GM12878 (cell line): Measurements from ENCODE around the gene CBARP. TPM values are rescaled to one million over a fixed set of nuclear protein-coding genes. Genes with fewer than 3 reads are reported as not detected.

Experiments used
- ASH2L ChIP-seq: fragments of 300-600, 200-600 bp; sonication (generic); IDR thresholded peaks from 2 replicates; pipeline ENCODE4 v1.6.1; 2017; ENCODE audit warnings: low read depth, mild to moderate bottlenecking, borderline replicate concordance
- BCL3 ChIP-seq: IDR thresholded peaks from 2 replicates; pipeline ENCODE4 v1.6.1; 2011; ENCODE audit warnings: borderline replicate concordance, low read depth, mild to moderate bottlenecking, moderate library complexity, low read length; ENCODE audit not compliant: insufficient read depth, poor library complexity, severe bottlenecking
- E2F4 ChIP-seq: IDR thresholded peaks from 2 replicates; pipeline ENCODE4 v1.6.1; 2012; ENCODE audit warnings: low read depth, low read length, improper control_type of control experiment
- EED ChIP-seq: sonication (generic); IDR thresholded peaks from 2 replicates; pipeline ENCODE4 v1.6.1; 2016; ENCODE audit warnings: antibody characterized with exemption, low read depth
- EGR1 ChIP-seq, 2 experiments: IDR thresholded peaks; 1 replicate in 1 of 2; 2 replicates in 1 of 2; pipeline ENCODE4 v1.6.1; 2011 to 2012; ENCODE audit warnings: low read depth in 2 of 2, low read length in 2 of 2, borderline replicate concordance in 1 of 2, mild to moderate bottlenecking in 1 of 2, moderate library complexity in 1 of 2
- RELB ChIP-seq: fragments of 450-650 bp; IDR thresholded peaks from 2 replicates; pipeline ENCODE4 v1.6.1; 2017; ENCODE audit warnings: low read depth, mild to moderate bottlenecking, moderate library complexity
- SUPT20H ChIP-seq: IDR thresholded peaks from 2 replicates; pipeline ENCODE4 v1.6.1; 2011; ENCODE audit warnings: low read depth, mild to moderate bottlenecking, low read length, moderate library complexity, borderline replicate concordance; ENCODE audit not compliant: control insufficient read depth
- polyA plus RNA-seq, 11 experiments: library from polyadenylated mRNA; depleted of rRNA in 4 of 11; unstranded in 6 of 11; stranded (reverse) in 5 of 11; fragments of >200 nt; fragmentation: Nextera tagmentation in 4 of 11; fragmentation: Illumina TruSeq in 1 of 11; extraction: Ambion mirVana in 4 of 11; extraction: Trizol in 1 of 11; gene quantifications; 1 replicate in 1 of 11; 2 replicates in 10 of 11; pipeline versions ENCODE4 v1.2.1 to v1.2.3, GENCODE V29; 2011 to 2016; ENCODE audit warnings: inconsistent platforms in 2 of 11, missing spikeins in 2 of 11, low read depth in 1 of 11
- total RNA-seq, 4 experiments: library from RNA; depleted of rRNA in 3 of 4; stranded (reverse); fragments of >200 nt in 3 of 4; fragmentation: Illumina TruSeq in 1 of 4; extraction: Trizol in 1 of 4; gene quantifications; 2 replicates each; pipeline versions ENCODE4 v1.2.1 to v1.2.3, GENCODE V29; 2013 to 2021

The CBARP gene
- total and polyA plus RNA-seq, 10 of the 15 experiments (the other 5 are each of a cell fraction or from before 2014, with no cell fraction given): 0.04 to 0.59 (median 0.18) TPM; not detected in 3

GRCh38 chr19:1262623-1263123, 24.9 kb upstream of the CBARP start (continued):
- TF ChIP-seq RELB (no peak), E2F4 (no peak), SUPT20H (no peak), EGR1 (IDR thresholded peaks at IDR 0.05; ENCODE audit: borderline replicate concordance in 1 of 2, low read depth in 2 of 2, low read length in 2 of 2) (peak in 1 of 2 experiments; percentile 71; a peak in 1 of 3 replicates), ASH2L (no peak), BCL3 (no peak), EED (peak; percentile 37; the same call in 1 of the 2 replicates)
